GM12873 (cell line): ENCODE measurements around the gene B3GALT6.

Source experiments
- CTCF ChIP-seq: IDR thresholded peaks from 2 replicates; pipeline ENCODE4 v1.5.1; 2012; ENCODE audit warnings: low read depth, mild to moderate bottlenecking, moderate library complexity, low read length, control low read depth; ENCODE audit not compliant: insufficient read depth; ENCODE audit errors: missing control alignments

The B3GALT6 gene

DNA sequence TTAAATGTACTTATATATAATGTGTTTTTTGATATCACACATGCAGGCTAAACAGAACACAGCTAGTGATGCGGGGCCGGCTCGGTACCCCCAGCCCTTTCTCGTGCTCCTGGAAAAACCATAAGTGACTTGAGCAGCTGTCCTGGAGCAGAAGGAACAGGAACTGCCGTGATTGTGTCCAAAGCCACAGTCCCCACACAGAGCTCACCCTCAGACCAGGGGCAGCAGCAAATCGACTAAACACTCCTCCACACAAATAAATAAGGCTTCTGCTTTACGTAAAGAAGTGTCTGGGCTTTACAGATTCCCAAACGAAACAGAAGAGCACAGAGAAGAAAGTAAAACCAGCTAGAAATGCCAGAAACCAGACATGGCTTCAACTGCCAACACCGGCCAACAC is 32.0 kb downstream of the B3GALT6 start:
- TF ChIP-seq CTCF, result no peak

DNA sequence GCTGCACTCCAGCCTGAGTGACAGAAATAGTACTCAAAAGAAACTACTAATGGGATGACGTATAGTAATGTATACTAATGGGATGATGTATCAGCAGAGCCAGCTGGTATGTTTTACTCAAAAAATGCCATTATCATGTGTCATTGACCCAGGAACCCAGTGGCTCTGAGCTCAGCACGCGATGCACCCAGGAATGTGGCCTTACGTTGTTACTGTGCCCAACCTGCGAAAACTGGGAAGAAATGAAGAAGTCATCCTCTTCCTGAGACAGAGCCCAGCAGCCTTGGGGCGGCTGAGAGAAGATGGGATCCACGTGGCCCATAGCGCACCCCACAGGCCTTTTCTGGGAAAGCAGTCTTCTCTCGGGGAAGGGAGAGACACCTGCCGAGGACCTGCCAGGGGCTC is 32.8 kb downstream of the B3GALT6 start:
- peak; percentile 24 for TF ChIP-seq CTCF

DNA sequence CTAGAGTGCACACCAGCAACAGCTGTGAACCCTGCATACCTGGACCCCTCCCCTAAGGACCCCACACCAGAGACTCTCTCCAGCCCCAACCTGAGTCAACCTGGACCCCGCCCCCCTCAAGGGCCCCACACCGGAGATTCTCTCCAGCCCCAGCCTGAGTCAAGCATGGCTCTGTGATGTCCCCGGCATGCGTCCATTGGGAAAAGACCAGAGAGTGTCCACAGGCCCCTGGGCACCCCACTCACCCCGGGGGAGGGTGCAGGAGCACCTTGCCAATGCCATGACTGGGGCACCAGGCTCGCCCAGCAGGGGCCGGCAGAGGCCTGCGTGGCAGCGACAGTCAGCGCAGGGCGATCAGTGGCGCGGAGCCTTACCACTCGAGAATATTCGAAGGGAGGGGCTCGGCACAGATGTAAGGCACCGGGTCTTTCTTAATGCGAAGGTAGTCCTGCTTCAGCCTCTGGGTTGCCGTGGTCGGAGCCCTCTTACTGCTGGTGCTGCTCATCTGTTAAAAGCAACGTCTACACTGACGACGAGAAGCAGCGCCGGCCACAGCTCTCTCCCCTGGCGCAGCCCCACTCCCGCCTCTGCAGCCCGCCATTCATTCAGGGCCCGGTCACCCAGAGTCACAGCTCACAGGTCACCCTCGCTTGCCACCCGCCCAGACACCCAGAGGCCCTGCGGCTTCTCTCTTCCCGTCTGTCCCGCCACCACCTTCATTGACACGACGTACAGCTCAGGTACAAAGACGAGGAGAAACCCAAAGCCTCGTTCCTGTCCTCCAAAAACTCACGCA is 35.6 kb downstream of the B3GALT6 start:
- no peak for TF ChIP-seq CTCF

- no peak for TF ChIP-seq CTCF
Measured at GRCh38 chr1:1268284-1268682, 36.2 kb downstream of the B3GALT6 start.

GRCh38 chr1:1270813-1271212 is 38.8 kb downstream of the B3GALT6 start:
- no peak for TF ChIP-seq CTCF

GRCh38 chr1:1272341-1273208 is 40.5 kb downstream of the B3GALT6 start:
- TF ChIP-seq CTCF, result no peak

DNA sequence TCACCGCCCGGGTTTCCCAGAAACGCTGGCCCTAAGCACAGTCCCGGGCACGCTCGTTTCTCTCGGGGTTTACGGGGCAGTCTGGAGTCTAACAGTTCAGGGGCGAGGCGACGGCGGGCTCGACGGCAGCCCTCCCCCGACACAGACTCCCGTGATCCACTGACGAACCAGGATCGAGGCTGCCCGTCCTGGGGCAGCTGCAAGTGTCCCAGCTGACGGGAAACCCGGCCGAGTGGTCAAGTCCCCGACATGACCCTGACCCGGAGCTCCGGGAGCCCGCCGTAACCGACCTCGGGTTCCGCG is 41.1 kb downstream of the B3GALT6 start:
- TF ChIP-seq CTCF, result no peak
